ENCODE results near the gene GTF2H4.

The GTF2H4 gene

GRCh38 chr6:30885481-30885998 is 22.5 kb upstream of the GTF2H4 start:
- no peak for TF ChIP-seq CTCF (conservative IDR thresholded peaks at IDR 0.05; ENCODE audit: low read depth, low read length)
- Histone ChIP-seq H3K9ac (no peak overlapping the region), H2AFZ (ENCODE audit: low read depth) (no peak overlapping the region), H3K4me1 (ENCODE audit: low read depth, poor library complexity, severe bottlenecking) (peaks cover 5% of the 10 kb centered on the region), H3K79me2 (ENCODE audit: insufficient read depth, low read depth) (no peaks in the 10 kb centered on the region), H3K36me3 (ENCODE audit: insufficient read depth) (no peaks in the 10 kb centered on the region), H3K4me2 (no peak overlapping the region), H3K27me3 (ENCODE audit: insufficient read depth, low read depth) (peaks cover 13% of the 10 kb centered on the region; the same call in 1 of the 2 replicates), H3K27ac (no peak overlapping the region), H3K4me3 (IDR thresholded peaks at IDR 0.05; ENCODE audit: insufficient read depth, low read depth, low read length) (no peak overlapping the region), H4K20me1 (ENCODE audit: insufficient read depth) (no peaks in the 10 kb centered on the region)

- Histone ChIP-seq H3K27ac (no peak overlapping the region), H3K79me2 (ENCODE audit: insufficient read depth, low read depth) (no peaks in the 10 kb centered on the region), H3K9ac (no peak overlapping the region), H3K4me1 (ENCODE audit: low read depth, poor library complexity, severe bottlenecking) (peaks cover 5% of the 10 kb centered on the region), H3K4me2 (no peak overlapping the region), H3K4me3 (IDR thresholded peaks at IDR 0.05; ENCODE audit: insufficient read depth, low read depth, low read length) (no peak overlapping the region), H3K27me3 (ENCODE audit: insufficient read depth, low read depth) (peaks cover 13% of the 10 kb centered on the region; the same call in 1 of the 2 replicates), H3K36me3 (ENCODE audit: insufficient read depth) (no peaks in the 10 kb centered on the region), H2AFZ (ENCODE audit: low read depth) (no peak overlapping the region), H4K20me1 (ENCODE audit: insufficient read depth) (no peaks in the 10 kb centered on the region)
- TF ChIP-seq CTCF (conservative IDR thresholded peaks at IDR 0.05; ENCODE audit: low read depth, low read length): no peak
These were observed 21.8 kb upstream of the GTF2H4 start for GRCh38 chr6:30885999-30886896.

- Histone ChIP-seq H3K27me3 (ENCODE audit: insufficient read depth, low read depth) (peaks cover 13% of the 10 kb centered on the region; the same call in 1 of the 2 replicates), H4K20me1 (ENCODE audit: insufficient read depth) (no peaks in the 10 kb centered on the region), H3K27ac (no peak overlapping the region), H3K4me2 (no peak overlapping the region), H3K9ac (no peak overlapping the region), H3K79me2 (ENCODE audit: insufficient read depth, low read depth) (no peaks in the 10 kb centered on the region), H3K4me3 (IDR thresholded peaks at IDR 0.05; ENCODE audit: insufficient read depth, low read depth, low read length) (no peak overlapping the region), H2AFZ (ENCODE audit: low read depth) (no peak overlapping the region), H3K36me3 (ENCODE audit: insufficient read depth) (no peaks in the 10 kb centered on the region), H3K4me1 (ENCODE audit: low read depth, poor library complexity, severe bottlenecking) (peaks cover 5% of the 10 kb centered on the region)
- TF ChIP-seq CTCF (conservative IDR thresholded peaks at IDR 0.05; ENCODE audit: low read depth, low read length): no peak
These were observed 21.1 kb upstream of the GTF2H4 start for GRCh38 chr6:30886897-30887255.

- Histone ChIP-seq H3K4me1 (ENCODE audit: low read depth, poor library complexity, severe bottlenecking) (peaks cover 5% of the 10 kb centered on the region), H3K27ac (no peak overlapping the region), H3K4me2 (no peak overlapping the region), H3K36me3 (ENCODE audit: insufficient read depth) (no peaks in the 10 kb centered on the region), H4K20me1 (ENCODE audit: insufficient read depth) (no peaks in the 10 kb centered on the region), H2AFZ (ENCODE audit: low read depth) (no peak overlapping the region), H3K27me3 (ENCODE audit: insufficient read depth, low read depth) (peaks cover 15% of the 10 kb centered on the region; the same call in 1 of the 2 replicates), H3K9ac (no peak overlapping the region), H3K4me3 (IDR thresholded peaks at IDR 0.05; ENCODE audit: insufficient read depth, low read depth, low read length) (no peak overlapping the region), H3K79me2 (ENCODE audit: insufficient read depth, low read depth) (no peaks in the 10 kb centered on the region)
- TF ChIP-seq CTCF (conservative IDR thresholded peaks at IDR 0.05; ENCODE audit: low read depth, low read length): no peak
These were observed 19.8 kb upstream of the GTF2H4 start for GRCh38 chr6:30887901-30888815.

Data from KMS-11 (cell line).